D341Med (cell line): ENCODE measurements around the gene SYT13.

Experiments used
- DNase-seq: peaks from one replicate; pipeline ENCODE4 v3.0.0; 2012; ENCODE audit warnings: low spot score

SYT13 gene

DNA sequence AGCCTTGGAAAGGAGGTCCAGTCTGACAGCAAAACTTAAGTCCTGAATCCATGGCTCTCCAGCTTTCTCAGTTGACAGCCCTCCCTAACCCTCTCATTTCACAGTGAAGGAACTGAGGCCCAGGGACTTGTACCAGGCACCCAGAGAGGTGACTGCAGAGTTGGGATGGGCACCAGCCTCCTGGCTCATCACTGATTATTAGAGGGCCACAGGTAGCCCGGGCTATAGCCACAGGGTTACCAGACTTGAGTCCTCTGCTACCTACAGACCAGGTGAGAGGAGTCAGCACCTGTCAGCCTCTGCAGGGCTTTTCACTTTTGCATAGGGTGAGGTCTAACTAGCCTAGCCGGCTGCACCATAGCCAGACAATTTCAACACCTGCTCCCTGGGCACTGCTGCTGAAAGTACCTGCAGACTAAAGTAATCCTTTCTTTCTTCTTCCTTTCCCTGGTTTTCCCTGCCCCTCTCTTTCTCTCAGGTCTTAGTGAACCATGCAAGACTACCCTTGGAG, 37.6 kb downstream of the SYT13 start:
- no peak for DNase-seq

DNA sequence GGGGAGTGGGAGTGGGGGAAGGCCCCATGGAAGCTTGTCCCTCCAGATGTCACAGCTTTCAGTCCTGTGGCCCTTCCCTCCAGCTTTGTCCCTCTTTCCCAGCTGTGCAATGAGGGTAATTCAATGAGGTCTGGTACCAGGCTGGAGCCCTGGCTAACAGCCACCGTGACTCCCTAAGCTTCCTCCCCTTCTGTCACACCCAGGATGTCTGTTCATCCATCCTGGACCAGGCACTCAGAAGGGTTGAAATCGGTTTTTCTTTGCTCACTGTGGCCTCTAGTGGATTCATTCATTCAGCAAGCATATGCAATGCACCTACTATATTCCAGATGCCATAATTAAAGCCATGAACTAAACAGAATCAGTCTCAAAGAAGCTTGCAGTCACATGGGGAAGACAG, 38.7 kb downstream of the SYT13 start:
- no peak for DNase-seq

DNA sequence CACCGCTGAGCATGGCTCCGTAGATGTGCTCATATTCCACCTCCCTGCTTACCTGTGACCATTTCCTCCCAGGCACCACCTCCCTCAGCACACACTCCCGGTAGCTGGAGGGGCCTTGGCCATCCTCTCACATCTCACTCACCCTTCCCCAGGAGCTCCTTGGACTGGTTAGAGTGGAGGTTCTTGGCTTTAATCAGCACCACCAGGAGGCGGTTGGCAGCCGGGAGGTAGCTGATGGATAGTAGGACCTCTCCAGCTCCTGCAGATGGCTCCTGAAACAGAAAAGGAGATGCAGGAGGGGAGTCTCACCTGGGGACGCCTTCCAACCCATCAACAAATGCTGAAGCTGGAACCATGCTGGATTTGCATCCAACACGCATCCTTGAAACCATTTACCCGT, 39.9 kb downstream of the SYT13 start:
- no peak for DNase-seq

DNA sequence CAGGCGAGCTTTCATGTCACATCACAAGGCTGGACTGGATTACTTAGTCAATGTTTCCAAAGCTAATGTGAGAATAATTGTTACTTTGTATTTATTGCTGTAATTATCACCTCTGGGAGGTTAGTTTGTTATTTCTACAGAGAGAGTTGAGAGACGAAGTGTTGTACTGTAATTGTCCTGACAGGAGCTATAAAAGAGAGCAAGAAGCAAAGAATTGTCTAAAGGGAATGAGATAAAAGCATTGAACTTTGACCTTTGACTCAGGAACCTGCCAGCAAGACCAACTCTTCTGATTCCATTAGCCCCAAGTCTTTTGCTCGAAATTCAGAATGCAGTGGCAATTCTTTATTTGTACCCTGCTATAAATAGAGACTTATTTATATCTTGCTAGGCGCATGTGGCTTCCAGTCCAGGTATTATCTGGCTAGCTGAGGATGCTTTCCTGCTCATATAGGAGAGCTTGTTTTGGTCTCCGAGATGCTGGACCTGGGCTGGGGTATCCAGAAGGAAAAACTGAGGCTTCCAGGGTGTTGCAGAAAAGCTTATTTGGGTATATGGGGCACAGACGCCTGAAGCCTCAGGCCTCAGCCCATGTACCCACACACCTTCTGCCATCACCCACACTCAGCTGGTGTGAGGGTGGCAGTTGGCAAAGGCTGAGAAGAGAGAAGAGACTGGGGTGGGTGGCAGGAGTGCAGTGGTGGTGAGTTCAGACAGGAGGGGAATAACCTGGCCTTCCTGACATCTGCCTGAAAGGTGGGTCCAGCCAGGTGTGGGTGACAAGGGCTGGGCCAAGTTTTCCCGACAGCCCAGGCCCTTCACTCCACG, 40.7 kb downstream of the SYT13 start:
- no peak for DNase-seq

DNA sequence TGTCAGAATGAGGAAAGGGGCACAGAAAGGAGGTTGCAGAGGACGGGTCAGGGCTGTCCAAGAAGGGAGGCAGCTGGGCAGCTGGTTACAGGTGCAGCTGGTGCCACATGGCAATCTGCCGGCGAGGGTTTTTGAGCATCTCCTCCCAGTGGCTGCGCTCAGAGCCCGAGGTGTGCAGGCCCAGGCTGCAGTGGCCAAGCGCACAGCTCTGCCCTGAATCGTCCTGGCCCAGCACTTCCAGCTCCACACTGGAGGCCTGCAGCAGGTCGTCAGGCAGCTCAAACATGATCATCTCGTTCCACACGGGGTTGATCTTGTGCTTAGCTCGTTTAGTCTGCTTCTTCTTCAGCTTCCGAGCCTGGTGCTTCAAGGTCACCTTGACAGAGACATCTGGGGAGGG, 42.2 kb downstream of the SYT13 start:
- DNase-seq: no peak

DNA sequence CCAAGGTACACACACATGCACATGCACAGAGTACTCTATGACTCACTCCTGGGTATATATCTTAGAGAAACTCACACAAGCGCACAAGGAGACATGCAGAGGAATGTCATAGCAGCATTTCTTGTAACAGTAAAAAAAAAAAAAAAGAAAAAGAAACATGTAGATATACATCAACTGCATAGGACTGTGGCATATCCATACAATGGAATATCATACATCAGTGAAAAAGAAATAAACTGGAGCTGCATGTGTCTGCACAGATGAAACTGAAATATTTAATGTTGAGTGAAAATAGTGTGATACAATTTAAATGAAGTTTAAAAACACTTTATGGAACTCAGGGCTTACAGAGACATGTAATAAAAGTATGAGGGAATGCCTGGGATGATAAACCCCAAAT, 46.4 kb downstream of the SYT13 start:
- DNase-seq: no peak

DNA sequence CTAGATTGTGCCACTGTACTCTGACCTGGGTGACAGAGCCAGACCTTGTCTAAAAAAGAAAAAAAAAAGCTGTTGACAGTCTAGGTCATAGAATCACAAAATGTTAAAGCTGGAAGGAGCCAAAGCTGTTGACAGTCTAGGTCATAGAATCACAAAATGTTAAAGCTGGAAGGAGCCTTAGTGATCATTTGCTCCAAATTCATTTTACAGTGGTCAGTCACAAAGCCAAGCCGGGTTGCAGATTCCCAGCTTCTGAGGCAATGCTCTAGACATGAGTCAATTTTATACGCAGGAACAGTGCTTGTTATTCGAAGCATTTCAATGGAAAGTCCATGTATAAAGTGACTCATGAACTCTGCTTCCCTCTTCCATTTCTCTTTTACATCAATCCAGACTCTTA, 47.4 kb downstream of the SYT13 start:
- no peak for DNase-seq

DNA sequence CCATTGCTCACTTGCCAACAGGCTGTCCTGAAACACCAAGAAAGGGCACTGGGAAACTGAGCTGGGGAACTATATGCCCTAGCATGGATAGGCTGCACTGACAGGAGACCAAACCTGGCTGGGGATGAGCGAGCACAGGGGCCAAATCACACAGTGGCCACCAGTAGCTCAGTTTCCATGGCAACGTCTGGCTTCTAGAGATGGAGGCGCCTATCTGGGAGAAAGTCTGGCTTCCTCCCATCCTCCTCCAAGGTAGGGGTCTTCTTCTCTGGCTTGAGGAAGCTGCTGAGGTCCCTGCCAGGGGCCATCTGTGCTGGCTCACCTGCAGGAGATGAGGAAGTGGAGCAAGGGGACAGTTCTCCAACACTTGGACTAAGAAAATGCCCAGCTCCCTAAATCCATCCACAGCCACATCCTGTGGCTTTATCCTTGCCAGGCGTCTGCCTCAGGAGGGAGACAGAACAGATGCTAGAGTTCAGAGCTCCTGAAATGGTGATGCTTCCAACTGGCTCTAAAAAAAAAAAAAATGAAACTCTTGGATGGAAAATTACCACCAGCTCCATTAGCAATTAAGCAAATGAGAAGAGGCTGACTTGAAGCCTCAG, 48.3 kb downstream of the SYT13 start:
- DNase-seq: no peak

DNA sequence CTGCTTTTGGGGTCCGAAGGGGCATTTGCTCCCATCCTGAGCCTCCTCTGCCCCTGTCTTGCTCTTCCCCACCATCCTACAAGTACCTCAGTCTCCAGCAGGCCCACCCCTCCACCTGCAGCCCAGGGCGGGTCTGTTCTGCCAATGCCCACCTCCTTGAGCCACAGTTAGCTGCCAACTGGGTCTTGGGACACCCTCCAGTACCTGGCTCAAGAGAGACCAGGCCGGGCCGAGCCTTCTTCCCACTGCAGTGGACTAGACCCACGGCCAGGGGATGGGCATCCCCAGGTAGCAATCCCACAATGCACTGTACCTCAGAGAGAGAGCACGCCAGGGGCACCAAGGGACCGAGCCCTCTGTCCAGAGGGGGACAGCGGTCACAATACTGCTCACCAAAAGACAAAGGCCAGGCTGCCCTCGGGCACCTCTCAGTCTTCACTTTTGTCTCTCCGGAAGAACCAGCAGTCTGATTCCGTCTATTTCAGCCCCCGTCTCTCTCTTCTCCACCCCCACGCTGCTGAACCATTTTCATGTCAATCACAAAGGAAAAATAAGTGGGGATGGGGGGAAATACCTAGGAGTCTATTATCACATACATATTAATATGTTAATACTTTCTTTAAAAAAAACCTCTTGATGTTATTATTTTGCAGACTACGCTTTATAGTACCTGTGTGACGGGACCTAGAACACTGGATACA, 51.7 kb downstream of the SYT13 start:
- DNase-seq: no peak

DNA sequence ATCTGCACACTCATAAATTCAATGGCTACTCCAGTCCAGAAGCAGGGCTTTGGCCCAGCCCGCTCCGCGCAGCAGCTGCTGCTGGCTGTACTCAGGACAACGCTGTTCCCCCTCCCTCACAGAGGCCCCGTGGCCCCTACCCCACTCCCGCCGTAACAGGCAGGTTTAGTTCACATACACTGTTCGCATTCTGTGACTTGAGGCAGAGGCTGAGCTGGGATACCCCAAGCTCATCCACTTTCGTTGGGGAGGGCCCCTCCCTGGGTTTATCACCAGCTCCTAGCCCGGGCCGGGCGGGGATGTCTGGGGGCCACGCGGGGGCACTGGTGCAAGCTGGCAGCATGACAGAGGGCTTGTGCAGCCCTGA, 52.4 kb downstream of the SYT13 start:
- no peak for DNase-seq

DNA sequence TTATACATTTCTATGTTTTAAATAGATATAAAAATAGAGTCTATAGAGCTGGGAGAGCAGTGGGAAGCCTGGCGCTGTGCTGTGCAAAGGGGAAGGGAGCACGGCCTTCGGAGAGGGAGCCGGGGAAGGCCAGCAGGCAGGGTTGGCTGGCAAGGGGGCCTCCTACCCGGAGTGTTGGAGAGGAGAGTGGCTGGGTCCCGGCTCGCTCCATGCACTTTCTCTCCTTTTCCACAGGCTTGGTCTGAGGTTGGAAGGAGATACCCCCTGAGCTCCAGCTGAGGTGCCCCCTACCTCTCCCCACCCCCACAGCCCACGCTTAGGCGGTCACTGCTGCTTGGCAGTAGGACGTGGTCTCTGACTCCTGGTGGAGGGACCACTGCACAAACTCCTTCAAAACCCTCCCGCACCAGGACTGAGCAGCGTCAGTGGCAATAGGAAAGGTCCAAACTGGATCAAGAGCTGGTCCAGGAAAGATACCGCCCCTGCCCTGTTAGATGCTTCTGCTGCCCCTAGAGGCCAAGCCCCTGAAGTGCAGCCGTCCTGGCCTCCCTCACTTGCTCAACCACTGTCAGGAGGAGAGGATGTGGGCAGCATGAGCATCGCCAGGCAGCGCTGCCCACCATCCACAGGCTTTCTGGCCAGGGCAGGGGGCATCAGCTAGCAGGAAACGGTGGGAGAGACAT, 52.9 kb downstream of the SYT13 start:
- DNase-seq: peak; percentile 86

DNA sequence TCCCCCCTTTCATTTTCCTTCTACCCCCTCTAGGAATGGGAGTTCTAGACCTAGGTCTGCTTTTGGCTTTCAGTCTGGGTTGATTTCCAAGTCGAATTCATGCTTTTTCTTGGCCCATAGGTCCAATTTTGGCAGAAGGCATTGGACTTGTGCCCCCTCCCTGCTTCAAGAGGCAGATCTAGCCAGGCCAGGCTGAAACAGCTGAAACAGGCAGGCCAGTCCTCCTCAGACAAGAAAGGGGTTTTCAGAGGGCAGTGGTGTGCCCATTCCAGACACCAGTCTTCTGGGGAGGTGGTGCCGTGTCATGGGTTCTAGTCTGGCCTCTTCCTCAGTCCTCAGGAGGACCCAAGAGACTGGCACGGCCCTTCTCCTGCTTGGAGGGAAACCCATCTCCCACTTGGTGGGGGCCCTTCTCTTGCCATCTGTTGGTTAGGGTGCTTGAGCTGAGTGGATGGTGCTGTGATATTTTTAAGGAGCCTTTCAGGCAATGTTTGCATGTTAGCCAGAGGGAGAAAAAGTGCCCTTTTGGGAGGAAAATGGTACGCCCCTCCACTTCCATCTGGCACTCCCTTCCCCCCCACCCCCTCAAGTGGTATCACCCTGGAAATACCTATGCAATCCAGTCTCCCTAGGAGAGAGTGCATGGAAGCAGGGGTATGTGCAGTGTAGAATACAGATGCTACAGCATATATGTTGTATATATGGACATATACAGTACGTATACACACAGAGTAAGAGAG, 53.6 kb downstream of the SYT13 start:
- DNase-seq: no peak

DNA sequence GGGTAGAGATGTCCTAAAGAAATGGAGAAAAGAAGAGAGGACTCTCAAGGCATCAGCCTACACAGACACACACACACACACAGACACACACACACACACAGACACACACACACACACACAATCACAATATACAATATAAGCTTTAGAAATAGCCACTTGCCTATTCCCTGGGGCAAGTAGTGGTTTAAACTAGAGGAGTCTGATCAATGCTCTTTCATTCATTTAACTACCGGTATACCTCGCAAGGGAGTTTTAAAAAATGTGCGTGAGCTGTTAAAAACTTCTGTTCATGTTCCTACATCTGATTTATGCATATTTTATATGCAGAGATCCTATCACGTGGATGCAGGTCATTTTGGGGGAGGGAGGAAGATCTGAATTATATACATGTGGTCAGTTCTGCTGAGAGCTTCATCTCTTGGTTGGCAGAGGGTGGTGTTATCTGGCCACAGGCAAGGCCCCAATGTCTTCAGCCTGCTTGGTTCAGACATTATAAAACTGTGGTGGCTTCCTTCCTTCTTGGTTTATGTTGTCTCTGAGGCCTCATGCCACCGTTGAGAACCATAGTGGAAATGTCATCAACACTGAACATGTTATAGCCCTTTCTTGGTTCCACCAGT, 56.6 kb downstream of the SYT13 start:
- no peak for DNase-seq

DNA sequence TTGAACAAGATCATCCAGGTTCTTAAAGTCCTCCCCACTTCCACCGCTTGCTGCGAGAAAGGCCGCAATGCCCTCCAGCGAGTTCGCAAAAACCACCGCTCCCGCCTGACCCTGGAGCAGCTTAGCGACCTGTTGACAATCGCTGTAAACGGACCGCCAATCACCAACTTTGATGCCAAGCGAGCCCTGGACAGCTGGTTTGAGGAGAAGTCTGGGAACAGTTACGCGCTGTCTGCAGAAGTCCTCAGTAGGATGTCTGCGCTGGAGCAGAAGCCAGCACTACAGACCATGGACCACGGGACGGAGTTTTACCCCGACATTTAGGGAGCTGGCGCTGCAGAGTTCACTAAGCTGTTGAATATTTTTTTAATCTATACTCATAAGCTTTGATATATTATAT, 58.3 kb downstream of the SYT13 start:
- DNase-seq: no peak

DNA sequence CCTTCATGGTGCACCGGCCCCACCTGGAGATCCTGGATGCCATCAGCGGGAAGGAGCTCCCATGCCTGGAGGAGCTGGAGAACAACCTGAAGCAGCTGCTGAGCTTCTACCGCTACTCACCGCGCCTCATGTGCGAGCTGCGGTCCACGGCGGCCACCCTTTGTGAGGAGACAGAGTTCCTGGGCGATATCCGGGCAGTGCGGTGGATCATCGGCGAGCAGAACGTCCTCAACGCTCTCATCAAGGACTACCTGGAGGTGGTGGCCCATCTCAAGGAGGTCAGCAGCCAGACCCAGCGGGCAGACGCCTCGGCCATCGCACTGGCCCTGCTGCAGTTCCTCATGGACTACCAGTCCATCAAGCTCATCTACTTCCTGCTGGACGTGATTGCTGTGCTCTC, 59.2 kb downstream of the SYT13 start:
- no peak for DNase-seq

DNA sequence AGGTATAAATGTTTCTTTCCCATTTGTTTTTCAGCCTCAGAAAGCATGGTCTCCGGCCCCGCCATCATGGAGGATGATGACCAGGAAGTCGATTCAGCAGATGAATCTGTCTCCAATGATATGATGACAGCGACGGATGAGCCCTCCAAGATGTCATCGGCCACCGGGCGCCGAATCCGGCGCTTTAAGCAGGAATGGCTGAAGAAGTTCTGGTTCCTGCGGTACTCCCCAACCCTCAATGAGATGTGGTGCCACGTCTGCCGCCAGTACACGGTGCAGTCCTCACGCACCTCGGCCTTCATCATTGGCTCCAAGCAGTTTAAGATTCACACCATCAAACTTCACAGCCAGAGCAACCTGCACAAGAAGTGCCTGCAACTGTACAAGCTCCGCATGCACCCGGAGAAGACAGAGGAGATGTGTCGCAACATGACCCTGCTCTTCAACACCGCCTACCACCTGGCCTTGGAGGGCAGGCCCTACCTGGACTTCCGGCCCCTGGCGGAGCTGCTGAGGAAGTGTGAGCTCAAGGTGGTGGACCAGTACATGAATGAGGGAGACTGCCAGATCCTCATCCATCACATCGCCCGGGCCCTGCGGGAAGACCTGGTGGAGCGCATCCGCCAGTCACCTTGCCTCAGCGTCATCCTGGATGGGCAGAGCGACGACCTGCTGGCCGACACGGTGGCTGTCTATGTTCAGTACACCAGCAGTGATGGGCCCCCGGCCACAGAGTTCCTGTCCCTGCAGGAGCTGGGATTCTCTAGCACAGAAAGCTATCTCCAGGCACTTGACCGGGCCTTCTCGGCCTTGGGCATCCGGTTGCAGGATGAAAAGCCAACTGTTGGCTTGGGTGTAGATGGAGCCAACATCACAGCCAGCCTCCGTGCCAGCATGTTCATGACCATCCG, 59.9 kb downstream of the SYT13 start:
- DNase-seq: no peak

DNA sequence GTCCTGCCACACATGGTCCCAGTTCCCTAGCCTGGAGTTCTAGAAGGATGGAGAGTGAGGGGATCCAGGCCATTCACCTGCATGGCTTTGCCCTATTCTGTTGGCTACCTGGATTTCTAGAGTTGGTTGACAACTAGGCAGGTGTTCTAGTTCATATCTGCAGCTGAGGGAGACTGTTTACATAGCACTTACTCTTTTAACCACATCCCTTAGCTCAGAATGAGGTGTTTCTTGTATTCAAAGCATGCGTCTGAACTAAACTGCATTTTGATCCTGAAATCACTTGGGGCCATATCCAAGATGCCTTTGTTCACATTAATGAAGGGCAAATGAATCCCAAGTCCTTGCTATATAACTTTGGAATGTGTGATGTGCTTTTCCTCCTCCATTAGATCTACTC, 60.9 kb downstream of the SYT13 start:
- DNase-seq: no peak

DNA sequence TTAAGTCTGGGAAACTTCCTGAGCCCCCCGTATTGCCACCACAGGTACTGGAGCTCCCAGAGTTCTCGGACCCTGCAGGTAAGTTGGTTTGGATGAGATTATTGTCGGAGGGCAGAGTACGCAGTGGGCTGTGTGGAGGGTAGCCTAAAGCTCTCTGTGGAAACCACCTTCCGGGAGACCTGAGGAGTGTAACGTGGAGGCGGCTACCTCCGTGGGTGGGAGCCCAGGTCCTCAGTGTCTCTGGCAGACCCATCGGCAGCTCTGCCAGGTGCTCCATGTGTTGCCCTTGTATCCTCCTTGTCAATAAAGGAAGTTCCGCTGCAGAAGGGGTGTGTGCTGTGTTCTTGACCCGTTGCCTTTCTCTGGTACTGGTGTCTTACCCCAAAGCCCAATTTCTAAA, 61.4 kb downstream of the SYT13 start:
- no peak for DNase-seq

DNA sequence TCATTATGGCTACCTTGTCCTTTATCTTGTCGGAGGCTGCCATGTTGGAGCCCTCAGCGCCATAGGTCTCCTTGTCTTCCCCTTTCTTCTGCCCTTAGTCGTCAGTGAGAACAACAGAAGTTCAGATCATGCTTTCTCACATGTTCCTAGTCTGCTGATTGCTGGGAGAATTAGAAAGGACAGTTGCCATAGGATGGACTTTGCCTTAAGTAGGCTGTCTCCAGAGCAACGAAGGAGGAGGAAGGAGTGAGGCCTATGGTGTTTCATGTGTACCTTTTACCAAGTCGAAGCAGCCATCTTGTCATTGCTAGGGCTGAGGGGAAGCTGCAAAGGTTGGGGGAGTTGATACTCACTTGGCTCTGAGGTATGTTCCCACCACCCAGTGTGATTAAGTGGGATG, 62.6 kb downstream of the SYT13 start:
- no peak for DNase-seq

DNA sequence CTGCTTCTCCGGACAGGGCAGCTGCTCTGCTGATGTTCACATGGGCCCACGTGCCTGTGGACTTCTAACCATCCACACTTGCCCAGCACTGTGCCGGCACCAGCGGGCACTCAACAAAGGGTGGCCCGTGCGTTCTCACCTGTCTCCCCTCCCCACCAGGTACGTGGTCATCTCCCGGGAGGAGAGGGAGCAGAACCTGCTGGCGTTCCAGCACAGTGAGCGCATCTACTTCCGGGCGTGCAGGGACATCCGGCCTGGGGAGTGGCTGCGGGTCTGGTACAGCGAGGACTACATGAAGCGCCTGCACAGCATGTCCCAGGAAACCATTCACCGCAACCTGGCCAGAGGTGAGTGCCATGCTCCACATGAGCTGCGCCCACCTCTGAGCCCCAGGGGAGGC, 66.7 kb downstream of the SYT13 start:
- DNase-seq: no peak
